Measurements from ENCODE around the gene GNG13.

DNA sequence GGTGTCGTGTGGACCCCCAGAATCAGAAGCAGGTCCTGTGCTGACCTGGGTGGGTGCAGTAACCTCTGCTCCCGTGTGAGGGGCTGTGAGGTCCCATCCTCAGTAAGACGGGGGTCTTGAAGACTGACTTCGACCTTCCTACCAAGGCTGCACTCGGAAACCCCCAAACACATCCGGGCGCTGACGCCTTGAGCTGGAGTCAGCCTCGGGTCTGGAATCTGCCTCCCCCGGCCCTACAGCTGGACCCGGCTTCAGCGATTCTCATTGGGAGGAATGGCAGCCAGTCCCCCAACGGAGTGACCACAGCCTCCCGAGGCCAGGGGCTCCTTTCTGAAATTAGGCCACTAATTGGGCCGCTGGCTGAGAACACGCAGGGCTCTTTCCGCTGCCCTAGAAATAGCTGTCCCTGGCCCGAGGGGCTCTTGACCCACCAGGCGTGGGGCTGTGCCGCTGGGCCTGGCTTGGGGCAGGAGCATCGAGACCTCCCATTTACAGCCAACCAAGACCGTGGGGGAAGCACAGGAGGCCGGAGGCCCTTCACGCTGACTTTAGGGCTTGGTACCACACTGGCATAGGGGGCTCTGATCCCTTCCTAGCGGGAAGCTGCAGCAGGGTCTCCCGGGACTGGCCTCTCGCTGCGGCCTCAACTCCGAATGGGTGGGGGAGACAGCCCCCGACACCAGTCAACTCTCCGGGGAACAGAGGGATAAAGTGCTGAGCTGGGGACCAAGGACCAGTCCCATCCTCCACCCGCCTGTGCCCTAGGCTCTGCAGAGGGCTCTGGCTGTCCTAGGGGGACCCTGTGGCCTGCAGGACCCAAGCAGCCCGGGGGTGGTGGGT, 2.6 kb upstream of the GNG13 start:
- TF ChIP-seq, protein P1, sequence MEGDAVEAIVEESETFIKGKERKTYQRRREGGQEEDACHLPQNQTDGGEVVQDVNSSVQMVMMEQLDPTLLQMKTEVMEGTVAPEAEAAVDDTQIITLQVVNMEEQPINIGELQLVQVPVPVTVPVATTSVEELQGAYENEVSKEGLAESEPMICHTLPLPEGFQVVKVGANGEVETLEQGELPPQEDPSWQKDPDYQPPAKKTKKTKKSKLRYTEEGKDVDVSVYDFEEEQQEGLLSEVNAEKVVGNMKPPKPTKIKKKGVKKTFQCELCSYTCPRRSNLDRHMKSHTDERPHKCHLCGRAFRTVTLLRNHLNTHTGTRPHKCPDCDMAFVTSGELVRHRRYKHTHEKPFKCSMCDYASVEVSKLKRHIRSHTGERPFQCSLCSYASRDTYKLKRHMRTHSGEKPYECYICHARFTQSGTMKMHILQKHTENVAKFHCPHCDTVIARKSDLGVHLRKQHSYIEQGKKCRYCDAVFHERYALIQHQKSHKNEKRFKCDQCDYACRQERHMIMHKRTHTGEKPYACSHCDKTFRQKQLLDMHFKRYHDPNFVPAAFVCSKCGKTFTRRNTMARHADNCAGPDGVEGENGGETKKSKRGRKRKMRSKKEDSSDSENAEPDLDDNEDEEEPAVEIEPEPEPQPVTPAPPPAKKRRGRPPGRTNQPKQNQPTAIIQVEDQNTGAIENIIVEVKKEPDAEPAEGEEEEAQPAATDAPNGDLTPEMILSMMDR (IDR thresholded peaks at IDR 0.05), result no peak
- TF ChIP-seq POLR2AphosphoS5 (IDR thresholded peaks at IDR 0.05), result no peak

Data from suprapubic skin (tissue), 3 donors.